Glutamatergic neuron (in vitro differentiated cells): ENCODE measurements around the gene DMRT1. TPM values are rescaled to one million over a fixed set of nuclear protein-coding genes. Genes with fewer than 3 reads are reported as not detected.
A peak's percentile ranks its signal among the peaks of the same experiment; 100 is the strongest.

ENCODE experiments used
- DNase-seq: peaks from one replicate; pipeline ENCODE4 v3.0.0; 2022
- H3K27ac Mint-ChIP-seq: one replicate; pipeline ENCODE4 v1.8.0; 2020; ENCODE audit warnings: mild to moderate bottlenecking, mixed read lengths, inconsistent platforms; ENCODE audit not compliant: unreplicated experiment
- H3K27me3 Mint-ChIP-seq: one replicate; pipeline ENCODE4 v1.8.0; 2020; ENCODE audit warnings: mild to moderate bottlenecking, moderate library complexity, mixed read lengths, inconsistent platforms; ENCODE audit not compliant: unreplicated experiment
- H3K36me3 Mint-ChIP-seq: one replicate; pipeline ENCODE4 v1.8.0; 2020; ENCODE audit warnings: mild to moderate bottlenecking, mixed read lengths, inconsistent platforms; ENCODE audit not compliant: unreplicated experiment
- H3K4me1 Mint-ChIP-seq: one replicate; pipeline ENCODE4 v1.8.0; 2020; ENCODE audit warnings: mild to moderate bottlenecking, low read depth, mixed read lengths, inconsistent platforms; ENCODE audit not compliant: unreplicated experiment
- H3K4me3 Mint-ChIP-seq: one replicate; pipeline ENCODE4 v1.8.0; 2020; ENCODE audit warnings: mild to moderate bottlenecking, mixed read lengths, inconsistent platforms; ENCODE audit not compliant: unreplicated experiment
- H3K9me3 Mint-ChIP-seq: one replicate; pipeline ENCODE4 v1.8.0; 2020; ENCODE audit warnings: mild to moderate bottlenecking, moderate library complexity, mixed read lengths, inconsistent platforms; ENCODE audit not compliant: unreplicated experiment
- total RNA-seq: library from RNA; stranded (reverse); fragmentation: NEBNext Ultra II Directional; extraction: Animal tissue kit (Norgen Biotek cat#: 25700); gene quantifications from one replicate; pipeline ENCODE4 v1.2.1, GENCODE V29; 2021; ENCODE audit not compliant: unreplicated experiment
- TF ChIP-seq, protein P1 (sequence below): fragments of 200-600 bp; sonication (generic); IDR thresholded peaks from one replicate; pipeline ENCODE4 v1.5.0; 2021; ENCODE audit not compliant: partially characterized antibody, unreplicated experiment

The DMRT1 gene
- total RNA-seq, 1 donor from 2014 or later = 0.25 TPM

DNA sequence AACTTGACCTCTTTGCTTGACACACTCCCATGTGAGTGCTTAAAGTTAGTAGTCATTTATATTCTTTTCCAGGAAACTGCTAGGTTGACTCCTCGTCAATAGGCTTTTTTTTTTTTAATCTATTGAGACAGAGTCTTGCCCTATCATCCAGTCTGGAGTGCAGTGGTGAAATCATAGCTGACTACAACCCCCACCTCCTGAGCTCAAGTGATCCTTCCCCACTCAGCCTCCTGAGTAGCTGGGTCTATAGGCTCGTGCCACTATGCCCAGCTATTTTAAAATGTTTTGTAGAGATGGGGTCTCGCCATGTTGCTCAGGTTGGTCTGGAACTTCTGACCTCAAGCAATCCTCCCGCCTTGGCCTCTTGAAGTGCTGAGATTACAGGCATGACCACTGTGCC, 34.9 kb downstream of the DMRT1 start:
- Mint-ChIP-seq H3K4me1 (no peaks in the 10 kb centered on the region), H3K9me3 (no peaks in the 10 kb centered on the region), H3K4me3 (no peak overlapping the region), H3K27me3 (peaks cover 2% of the 10 kb centered on the region), H3K27ac (no peak overlapping the region), H3K36me3 (no peaks in the 10 kb centered on the region)
- TF ChIP-seq, protein P1, sequence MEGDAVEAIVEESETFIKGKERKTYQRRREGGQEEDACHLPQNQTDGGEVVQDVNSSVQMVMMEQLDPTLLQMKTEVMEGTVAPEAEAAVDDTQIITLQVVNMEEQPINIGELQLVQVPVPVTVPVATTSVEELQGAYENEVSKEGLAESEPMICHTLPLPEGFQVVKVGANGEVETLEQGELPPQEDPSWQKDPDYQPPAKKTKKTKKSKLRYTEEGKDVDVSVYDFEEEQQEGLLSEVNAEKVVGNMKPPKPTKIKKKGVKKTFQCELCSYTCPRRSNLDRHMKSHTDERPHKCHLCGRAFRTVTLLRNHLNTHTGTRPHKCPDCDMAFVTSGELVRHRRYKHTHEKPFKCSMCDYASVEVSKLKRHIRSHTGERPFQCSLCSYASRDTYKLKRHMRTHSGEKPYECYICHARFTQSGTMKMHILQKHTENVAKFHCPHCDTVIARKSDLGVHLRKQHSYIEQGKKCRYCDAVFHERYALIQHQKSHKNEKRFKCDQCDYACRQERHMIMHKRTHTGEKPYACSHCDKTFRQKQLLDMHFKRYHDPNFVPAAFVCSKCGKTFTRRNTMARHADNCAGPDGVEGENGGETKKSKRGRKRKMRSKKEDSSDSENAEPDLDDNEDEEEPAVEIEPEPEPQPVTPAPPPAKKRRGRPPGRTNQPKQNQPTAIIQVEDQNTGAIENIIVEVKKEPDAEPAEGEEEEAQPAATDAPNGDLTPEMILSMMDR = no peak
- DNase-seq = no peak

DNA sequence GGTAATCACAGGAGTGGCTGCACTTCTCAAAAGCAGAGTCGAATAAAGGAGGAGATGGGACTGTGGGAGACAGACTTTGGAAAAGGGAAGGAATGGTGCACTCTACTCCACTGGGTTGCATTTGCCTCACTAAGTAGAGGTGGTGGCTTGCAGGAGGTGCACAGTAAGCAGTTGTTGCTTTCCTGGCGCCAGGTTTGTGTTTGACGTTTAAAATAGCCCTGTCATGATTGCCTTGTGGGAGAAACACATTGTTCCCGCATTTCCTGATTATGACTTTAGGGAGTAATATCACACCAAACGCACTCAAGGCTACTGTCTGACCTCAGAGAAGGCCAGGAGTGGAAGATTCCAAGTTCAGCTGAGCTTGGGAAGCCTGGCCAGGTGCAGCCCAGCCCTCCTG, 36.7 kb downstream of the DMRT1 start:
- TF ChIP-seq, protein P1 = no peak
- no peaks in the 10 kb centered on the region for H3K36me3 Mint-ChIP-seq

DNA sequence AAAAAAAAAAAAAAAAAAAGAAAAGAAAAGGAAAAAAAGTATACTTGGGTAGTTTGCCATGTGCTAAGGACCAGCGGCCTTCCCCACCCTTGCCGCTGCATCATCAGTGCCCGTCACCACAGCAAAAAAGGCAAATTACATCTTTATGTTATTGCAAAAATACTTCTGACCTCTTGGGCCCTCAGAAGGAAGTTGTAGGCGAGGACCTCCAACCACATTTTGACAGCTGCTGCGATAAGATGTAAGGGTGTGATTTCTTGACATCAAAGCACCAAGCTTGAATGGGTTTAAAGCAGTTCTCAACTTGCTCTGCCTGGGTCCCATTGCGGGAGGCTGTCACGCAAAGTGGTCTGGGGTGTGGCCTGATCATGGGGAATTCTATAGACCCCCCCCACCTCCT, 39.2 kb downstream of the DMRT1 start:
- Mint-ChIP-seq H3K36me3 (no peaks in the 10 kb centered on the region), H3K27ac (no peak overlapping the region), H3K9me3 (peaks cover 2% of the 10 kb centered on the region), H3K4me1 (no peaks in the 10 kb centered on the region), H3K27me3 (peaks cover 2% of the 10 kb centered on the region), H3K4me3 (no peak overlapping the region)
- TF ChIP-seq, protein P1 = no peak
- DNase-seq = no peak

More for the DNA sequence above, 36.7 kb downstream of the DMRT1 start:
- Mint-ChIP-seq H3K27ac (no peak overlapping the region), H3K4me1 (no peaks in the 10 kb centered on the region), H3K9me3 (peaks cover 2% of the 10 kb centered on the region), H3K4me3 (no peak overlapping the region), H3K27me3 (peaks cover 2% of the 10 kb centered on the region)
- DNase-seq = no peak

DNA sequence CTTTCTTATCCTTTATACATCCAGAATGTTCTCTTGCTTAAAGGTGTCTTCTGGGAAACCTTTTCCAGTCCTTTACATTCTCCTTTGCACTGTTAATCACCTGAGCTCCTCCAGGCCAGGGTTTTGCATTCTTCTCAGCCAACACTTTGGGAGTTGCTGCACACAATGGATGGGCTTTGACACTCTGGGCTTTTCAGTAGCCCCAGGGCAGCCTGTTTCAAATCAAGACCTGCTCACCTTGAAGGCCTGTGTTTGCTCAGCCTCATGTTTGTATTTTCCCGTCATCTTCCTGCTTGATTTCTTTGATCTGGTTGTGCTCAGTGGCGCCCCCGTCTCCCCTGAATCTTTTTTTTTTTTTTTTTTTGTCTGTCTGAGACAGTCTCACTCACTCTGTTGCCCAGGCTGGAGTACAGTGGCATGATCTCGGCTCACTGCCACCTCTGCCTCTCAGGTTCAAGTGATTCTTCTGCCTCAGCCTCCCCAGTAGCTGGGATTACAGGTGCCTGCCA, 41.0 kb downstream of the DMRT1 start:
- no peak for DNase-seq
- TF ChIP-seq, protein P1 = peak; percentile 17
- Mint-ChIP-seq H3K4me1 (peaks cover 8% of the 10 kb centered on the region), H3K27me3 (no peaks in the 10 kb centered on the region), H3K27ac (no peak overlapping the region), H3K36me3 (no peaks in the 10 kb centered on the region), H3K9me3 (peaks cover 2% of the 10 kb centered on the region), H3K4me3 (no peak overlapping the region)

DNA sequence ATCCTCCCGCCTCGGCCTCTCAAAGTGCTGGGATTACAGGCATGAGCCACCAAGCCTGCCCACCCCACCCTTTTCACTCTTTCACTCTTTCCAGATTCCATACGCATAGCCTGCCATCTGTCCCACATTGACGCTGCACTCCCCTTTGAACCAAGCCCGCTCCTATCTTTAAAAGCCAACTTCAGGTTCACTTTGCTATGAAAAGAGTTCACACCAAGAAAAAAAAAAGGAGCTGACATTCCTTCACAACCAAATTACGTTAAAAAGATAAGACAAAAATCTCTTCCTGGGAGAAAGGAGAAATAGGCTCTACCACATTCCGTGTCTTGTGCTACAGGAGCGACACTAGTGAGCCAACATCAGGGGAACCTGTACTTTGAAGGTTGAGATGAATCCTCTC, 41.5 kb downstream of the DMRT1 start:
- no peaks in the 10 kb centered on the region for H3K27me3 Mint-ChIP-seq
- H3K4me1 Mint-ChIP-seq = peaks cover 9% of the 10 kb centered on the region
- H3K36me3 Mint-ChIP-seq = no peaks in the 10 kb centered on the region
- H3K9me3 Mint-ChIP-seq = peaks cover 2% of the 10 kb centered on the region
- no peak for DNase-seq
- TF ChIP-seq, protein P1 = no peak
- H3K27ac Mint-ChIP-seq = no peak overlapping the region
- no peak overlapping the region for H3K4me3 Mint-ChIP-seq
